K562 (cell line): ENCODE results near the gene SH3BP5. TPM values are rescaled to one million over a fixed set of nuclear protein-coding genes. Genes with fewer than 3 reads are reported as not detected.

Experiments used
- BMI1 ChIP-seq: fragments of 150-350 bp; IDR thresholded peaks from 2 replicates; pipeline ENCODE4 v1.6.1; 2014; ENCODE audit warnings: low read length
- DACH1 ChIP-seq: fragments of 450-650 bp; IDR thresholded peaks from 2 replicates; pipeline ENCODE4 v1.6.1; 2018; ENCODE audit not compliant: partially characterized antibody
- ESRRB ChIP-seq: fragments of 250-450 bp; sonication (Bioruptor Pico); IDR thresholded peaks from 2 replicates; pipeline ENCODE4 v1.5.0; 2020; ENCODE audit warnings: mild to moderate bottlenecking, moderate library complexity, borderline replicate concordance
- FOXA3 ChIP-seq, 2 experiments: fragments of 450-650 bp in 1 of 2; sonication (generic) in 1 of 2; formaldehyde crosslinking; IDR thresholded peaks in 1 of 2; conservative IDR thresholded peaks in 1 of 2; 2 replicates each; pipeline versions ENCODE4 v1.4.0 to v1.8.0; 2020 to 2022; ENCODE audit warnings: mild to moderate bottlenecking in 2 of 2, missing genetic modification reagents in 1 of 2
- HCFC1 ChIP-seq: IDR thresholded peaks from 2 replicates; pipeline ENCODE4 v1.6.1; 2012; ENCODE audit warnings: low read depth, low read length, improper control_type of control experiment
- HDAC6 ChIP-seq: IDR thresholded peaks from 2 replicates; pipeline ENCODE4 v1.6.1; 2012; ENCODE audit warnings: low read depth, mild to moderate bottlenecking, control low read depth, inconsistent platforms, low read length, moderate library complexity
- HDGF ChIP-seq: fragments of 450-650 bp; IDR thresholded peaks from 2 replicates; pipeline ENCODE4 v1.6.1; 2016
- ILF3 ChIP-seq: fragments of 450-650 bp; IDR thresholded peaks from 2 replicates; pipeline ENCODE4 v1.6.1; 2018; ENCODE audit warnings: antibody characterized with exemption, mild to moderate bottlenecking, moderate library complexity, borderline replicate concordance
- JUN ChIP-seq, 2 experiments: sonication (generic) in 1 of 2; formaldehyde crosslinking in 1 of 2; IDR thresholded peaks; 2 replicates each; pipeline versions ENCODE4 v1.6.1 to v1.8.0; 2012 to 2022; ENCODE audit warnings: borderline replicate concordance in 2 of 2, mild to moderate bottlenecking in 2 of 2, improper control_type of control experiment in 1 of 2, low read depth in 1 of 2, low read length in 1 of 2, missing genetic modification reagents in 1 of 2
- PHF8 ChIP-seq: fragments of 200-600 bp; sonication (generic); IDR thresholded peaks from 2 replicates; pipeline ENCODE4 v1.6.1; 2012; ENCODE audit warnings: mixed run types, mild to moderate bottlenecking, inconsistent platforms, low read length, moderate library complexity, borderline replicate concordance
- PURB ChIP-seq: sonication (generic); formaldehyde crosslinking; IDR thresholded peaks from 2 replicates; pipeline ENCODE4 v1.9.0; 2021; ENCODE audit warnings: low read depth, mild to moderate bottlenecking, missing genetic modification reagents
- RFX1 ChIP-seq: fragments of 450-650 bp; IDR thresholded peaks from 2 replicates; pipeline ENCODE4 v1.6.1; 2016; ENCODE audit warnings: mild to moderate bottlenecking, moderate library complexity
- SLC30A9 ChIP-seq: fragments of 250-450 bp; sonication (Bioruptor Pico); IDR thresholded peaks from 2 replicates; pipeline ENCODE4 v1.8.0; 2022; ENCODE audit warnings: mild to moderate bottlenecking, moderate library complexity
- SP1 ChIP-seq: sonication (generic); formaldehyde crosslinking; IDR thresholded peaks from 2 replicates; pipeline ENCODE4 v1.8.1; 2022; ENCODE audit warnings: mild to moderate bottlenecking, missing genetic modification reagents
- STAT5B ChIP-seq: fragments of 250-450 bp; sonication (Bioruptor Pico); IDR thresholded peaks from 2 replicates; pipeline ENCODE4 v1.8.0; 2021; ENCODE audit warnings: mild to moderate bottlenecking, inconsistent platforms
- TARDBP ChIP-seq: fragments of 450-650 bp; IDR thresholded peaks from 2 replicates; pipeline ENCODE4 v1.6.1; 2016
- TRIM24 ChIP-seq, 2 experiments: fragments of 450-650 bp; IDR thresholded peaks; 2 replicates each; pipeline ENCODE4 v1.6.1; 2016
- ZNF12 ChIP-seq: sonication (generic); formaldehyde crosslinking; IDR thresholded peaks from 2 replicates; pipeline ENCODE4 v1.4.0; 2020; ENCODE audit warnings: mild to moderate bottlenecking, missing genetic modification reagents
- ZNF174 ChIP-seq: fragments of 250-450 bp; sonication (Bioruptor Pico); IDR thresholded peaks from 2 replicates; pipeline ENCODE4 v1.4.0; 2020; ENCODE audit warnings: mild to moderate bottlenecking
- ZNF217 ChIP-seq: sonication (generic); formaldehyde crosslinking; IDR thresholded peaks from 2 replicates; pipeline ENCODE4 v1.8.0; 2022; ENCODE audit warnings: mild to moderate bottlenecking, missing genetic modification reagents
- ZNF324 ChIP-seq: fragments of 250-450 bp; sonication (Bioruptor Pico); IDR thresholded peaks from 2 replicates; pipeline ENCODE4 v1.4.0; 2020; ENCODE audit warnings: mild to moderate bottlenecking
- polyA plus RNA-seq, 8 experiments: library from polyadenylated mRNA; depleted of rRNA in 4 of 8; stranded (reverse) in 5 of 8; unstranded in 3 of 8; fragments of >200 nt; fragmentation: Nextera tagmentation in 2 of 8; fragmentation: Illumina TruSeq in 1 of 8; extraction: Ambion mirVana in 2 of 8; extraction: Trizol in 1 of 8; gene quantifications; 2 replicates each; pipeline versions ENCODE4 v1.2.1 to v1.2.3, GENCODE V29; 2011 to 2014; ENCODE audit warnings: inconsistent platforms in 1 of 8, missing spikeins in 1 of 8
- total RNA-seq, 7 experiments: library from RNA; depleted of rRNA in 6 of 7; stranded (reverse); fragments of >200 nt in 6 of 7; fragmentation: Illumina TruSeq in 2 of 7; extraction: Trizol in 2 of 7; gene quantifications; 2 replicates each; pipeline versions ENCODE4 v1.2.1 to v1.2.3, GENCODE V29; 2011 to 2021; ENCODE audit warnings: low replicate concordance in 1 of 7
- TF ChIP-seq, protein P1 (sequence below): IDR thresholded peaks from 2 replicates; pipeline ENCODE4 v1.6.1; 2014; ENCODE audit warnings: antibody characterized with exemption
- TF ChIP-seq, protein P2 (sequence below): fragments of 450-650 bp; IDR thresholded peaks from 2 replicates; pipeline ENCODE4 v1.6.1; 2016; ENCODE audit warnings: low read depth, mild to moderate bottlenecking, moderate library complexity
- TF ChIP-seq, protein P3 (sequence below): fragments of 450-650 bp; formaldehyde crosslinking; IDR thresholded peaks from 2 replicates; pipeline ENCODE4 v1.4.0; 2020; ENCODE audit warnings: mild to moderate bottlenecking
- TF ChIP-seq, protein P4 (sequence below): fragments of 450-650 bp; conservative IDR thresholded peaks from 2 replicates; pipeline ENCODE4 v1.6.1; 2016; ENCODE audit warnings: missing genetic modification characterization, low read depth, mild to moderate bottlenecking, control low read depth, missing compliant biosample characterization

SH3BP5 gene
- total and polyA plus RNA-seq, 9 of the 15 experiments (the other 6 are each of a cell fraction or from before 2014, with no cell fraction given) = 2.9 to 29.0 (median 14.9) TPM

DNA sequence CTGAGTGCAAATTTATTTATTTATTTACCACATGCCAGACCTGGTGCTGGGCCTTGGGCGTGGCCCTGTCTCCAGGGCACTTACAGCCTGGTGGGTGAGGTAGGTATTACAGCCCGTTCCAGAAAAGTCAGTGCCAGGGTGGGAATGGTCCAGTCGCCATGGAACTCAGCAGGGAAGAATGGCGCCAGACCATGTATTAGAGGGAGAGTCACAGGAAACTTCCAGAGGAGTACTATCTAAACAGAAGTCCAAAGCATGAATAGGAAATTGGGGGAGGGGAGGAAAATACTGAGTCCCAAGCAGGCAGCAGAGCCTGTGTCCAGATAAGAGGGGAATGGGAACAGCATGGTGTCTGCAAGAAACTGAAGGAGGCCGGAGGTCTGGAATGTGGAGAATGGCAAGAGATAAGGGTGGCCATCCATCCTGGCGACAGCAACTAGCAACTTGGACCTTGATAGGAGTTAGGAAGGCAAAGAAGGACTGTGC lies 27.0 kb downstream of the SH3BP5 start (continued):
- TF ChIP-seq, protein P1, sequence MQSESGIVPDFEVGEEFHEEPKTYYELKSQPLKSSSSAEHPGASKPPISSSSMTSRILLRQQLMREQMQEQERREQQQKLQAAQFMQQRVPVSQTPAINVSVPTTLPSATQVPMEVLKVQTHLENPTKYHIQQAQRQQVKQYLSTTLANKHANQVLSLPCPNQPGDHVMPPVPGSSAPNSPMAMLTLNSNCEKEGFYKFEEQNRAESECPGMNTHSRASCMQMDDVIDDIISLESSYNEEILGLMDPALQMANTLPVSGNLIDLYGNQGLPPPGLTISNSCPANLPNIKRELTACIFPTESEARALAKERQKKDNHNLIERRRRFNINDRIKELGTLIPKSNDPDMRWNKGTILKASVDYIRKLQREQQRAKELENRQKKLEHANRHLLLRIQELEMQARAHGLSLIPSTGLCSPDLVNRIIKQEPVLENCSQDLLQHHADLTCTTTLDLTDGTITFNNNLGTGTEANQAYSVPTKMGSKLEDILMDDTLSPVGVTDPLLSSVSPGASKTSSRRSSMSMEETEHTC = no peak
- TF ChIP-seq ESRRB (CRISPR knock-in tag) (no peak), TARDBP (no peak), PURB (CRISPR knock-in tag) (no peak), SLC30A9 (CRISPR knock-in tag) (no peak), ILF3 (no peak), RFX1 (no peak), ZNF324 (CRISPR knock-in tag) (no peak), DACH1 (peak; percentile 76), STAT5B (no peak), ZNF12 (CRISPR knock-in tag) (no peak), TRIM24 (IDR thresholded peaks at IDR 0.05) (peak; percentile 91 to 95), PHF8 (no peak), ZNF217 (CRISPR knock-in tag) (no peak), BMI1 (no peak), HDAC6 (no peak), ZNF174 (no peak), SP1 (CRISPR knock-in tag) (no peak), HDGF (0 out of 2 replicates have a peak, but pooled peaks have one; percentile 18), HCFC1 (no peak), FOXA3 (CRISPR knock-in tag; conservative IDR thresholded peaks at IDR 0.05 in 1 of 2, IDR thresholded peaks at IDR 0.05 in 1 of 2) (no peak; a peak in 1 of 4 replicates), JUN (IDR thresholded peaks at IDR 0.05; ENCODE audit: borderline replicate concordance, low read depth, low read length) (peak; percentile 32; the same call in 1 of the 2 replicates), JUN (CRISPR knock-in tag; IDR thresholded peaks at IDR 0.05; ENCODE audit: borderline replicate concordance) (no peak)
- TF ChIP-seq, protein P2, sequence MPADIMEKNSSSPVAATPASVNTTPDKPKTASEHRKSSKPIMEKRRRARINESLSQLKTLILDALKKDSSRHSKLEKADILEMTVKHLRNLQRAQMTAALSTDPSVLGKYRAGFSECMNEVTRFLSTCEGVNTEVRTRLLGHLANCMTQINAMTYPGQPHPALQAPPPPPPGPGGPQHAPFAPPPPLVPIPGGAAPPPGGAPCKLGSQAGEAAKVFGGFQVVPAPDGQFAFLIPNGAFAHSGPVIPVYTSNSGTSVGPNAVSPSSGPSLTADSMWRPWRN = peak; percentile 60; the same call in 1 of the 2 replicates
- TF ChIP-seq, protein P3, sequence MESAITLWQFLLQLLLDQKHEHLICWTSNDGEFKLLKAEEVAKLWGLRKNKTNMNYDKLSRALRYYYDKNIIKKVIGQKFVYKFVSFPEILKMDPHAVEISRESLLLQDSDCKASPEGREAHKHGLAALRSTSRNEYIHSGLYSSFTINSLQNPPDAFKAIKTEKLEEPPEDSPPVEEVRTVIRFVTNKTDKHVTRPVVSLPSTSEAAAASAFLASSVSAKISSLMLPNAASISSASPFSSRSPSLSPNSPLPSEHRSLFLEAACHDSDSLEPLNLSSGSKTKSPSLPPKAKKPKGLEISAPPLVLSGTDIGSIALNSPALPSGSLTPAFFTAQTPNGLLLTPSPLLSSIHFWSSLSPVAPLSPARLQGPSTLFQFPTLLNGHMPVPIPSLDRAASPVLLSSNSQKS = no peak
- TF ChIP-seq, protein P4, sequence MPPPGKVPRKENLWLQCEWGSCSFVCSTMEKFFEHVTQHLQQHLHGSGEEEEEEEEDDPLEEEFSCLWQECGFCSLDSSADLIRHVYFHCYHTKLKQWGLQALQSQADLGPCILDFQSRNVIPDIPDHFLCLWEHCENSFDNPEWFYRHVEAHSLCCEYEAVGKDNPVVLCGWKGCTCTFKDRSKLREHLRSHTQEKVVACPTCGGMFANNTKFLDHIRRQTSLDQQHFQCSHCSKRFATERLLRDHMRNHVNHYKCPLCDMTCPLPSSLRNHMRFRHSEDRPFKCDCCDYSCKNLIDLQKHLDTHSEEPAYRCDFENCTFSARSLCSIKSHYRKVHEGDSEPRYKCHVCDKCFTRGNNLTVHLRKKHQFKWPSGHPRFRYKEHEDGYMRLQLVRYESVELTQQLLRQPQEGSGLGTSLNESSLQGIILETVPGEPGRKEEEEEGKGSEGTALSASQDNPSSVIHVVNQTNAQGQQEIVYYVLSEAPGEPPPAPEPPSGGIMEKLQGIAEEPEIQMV (tag) = no peak
